ENCODE measurements around the gene C1orf210.

DNA sequence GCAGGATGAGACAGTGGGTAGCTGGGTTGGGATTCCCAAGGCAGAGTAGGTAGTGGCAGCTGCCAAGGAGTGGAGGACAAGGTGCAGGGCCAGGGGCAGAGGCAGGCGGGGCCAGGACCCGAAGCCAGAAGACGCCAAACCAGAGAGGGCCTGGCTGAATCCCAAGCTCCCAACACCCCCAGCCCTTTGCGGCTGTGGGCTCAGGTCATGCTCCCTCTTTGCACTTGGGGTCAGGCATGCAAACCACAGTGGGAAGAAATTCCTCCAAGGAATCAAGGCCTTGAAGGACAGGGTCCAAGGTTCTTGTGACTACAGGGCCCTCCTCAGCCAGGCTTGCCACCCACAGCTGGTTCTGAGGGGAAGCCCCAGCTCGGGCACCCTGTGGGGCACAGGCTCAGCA lies 6.2 kb downstream of the C1orf210 start:
- TF ChIP-seq TCF4 (CRISPR knock-in tag; IDR thresholded peaks at IDR 0.05; ENCODE audit: borderline replicate concordance) (no peak), ZFP3 (CRISPR knock-in tag; IDR thresholded peaks at IDR 0.05) (no peak), ZNF70 (CRISPR knock-in tag; IDR thresholded peaks at IDR 0.05) (no peak), ESRRG (CRISPR knock-in tag; IDR thresholded peaks at IDR 0.05) (no peak)
- TF ChIP-seq, protein P1, sequence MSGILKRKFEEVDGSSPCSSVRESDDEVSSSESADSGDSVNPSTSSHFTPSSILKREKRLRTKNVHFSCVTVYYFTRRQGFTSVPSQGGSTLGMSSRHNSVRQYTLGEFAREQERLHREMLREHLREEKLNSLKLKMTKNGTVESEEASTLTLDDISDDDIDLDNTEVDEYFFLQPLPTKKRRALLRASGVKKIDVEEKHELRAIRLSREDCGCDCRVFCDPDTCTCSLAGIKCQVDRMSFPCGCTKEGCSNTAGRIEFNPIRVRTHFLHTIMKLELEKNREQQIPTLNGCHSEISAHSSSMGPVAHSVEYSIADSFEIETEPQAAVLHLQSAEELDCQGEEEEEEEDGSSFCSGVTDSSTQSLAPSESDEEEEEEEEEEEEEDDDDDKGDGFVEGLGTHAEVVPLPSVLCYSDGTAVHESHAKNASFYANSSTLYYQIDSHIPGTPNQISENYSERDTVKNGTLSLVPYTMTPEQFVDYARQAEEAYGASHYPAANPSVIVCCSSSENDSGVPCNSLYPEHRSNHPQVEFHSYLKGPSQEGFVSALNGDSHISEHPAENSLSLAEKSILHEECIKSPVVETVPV (CRISPR knock-in tag; IDR thresholded peaks at IDR 0.05), result no peak
